Mesothelial cell of epicardium (in vitro differentiated cells): ENCODE data around the gene SCCPDH. TPM values are rescaled to one million over a fixed set of nuclear protein-coding genes. Genes with fewer than 3 reads are reported as not detected.

Experiments used
- DNase-seq, 2 experiments: peaks; one replicate each; pipeline ENCODE4 v3.0.0; 2021; ENCODE audit warnings: low spot score in 2 of 2; ENCODE audit not compliant: unreplicated experiment in 2 of 2
- H3K27ac Mint-ChIP-seq: 2 replicates; pipeline ENCODE4 v1.8.0; 2021; ENCODE audit warnings: mixed read lengths
- H3K27me3 Mint-ChIP-seq: 2 replicates; pipeline ENCODE4 v1.8.0; 2021; ENCODE audit warnings: low read depth, mixed read lengths
- H3K36me3 Mint-ChIP-seq: 2 replicates; pipeline ENCODE4 v1.8.0; 2021; ENCODE audit warnings: mixed read lengths
- H3K4me1 Mint-ChIP-seq: 2 replicates; pipeline ENCODE4 v1.8.0; 2021; ENCODE audit warnings: mixed read lengths
- H3K4me3 Mint-ChIP-seq: 2 replicates; pipeline ENCODE4 v1.8.0; 2021; ENCODE audit warnings: mild to moderate bottlenecking, moderate library complexity, mixed read lengths
- H3K9me3 Mint-ChIP-seq: 2 replicates; pipeline ENCODE4 v1.8.0; 2021; ENCODE audit warnings: mixed read lengths
- CTCF ChIP-seq: fragments of 200-600 bp; sonication (generic); IDR thresholded peaks from one replicate; pipeline ENCODE4 v1.5.0; 2021; ENCODE audit warnings: antibody characterized with exemption; ENCODE audit not compliant: unreplicated experiment
- total RNA-seq: library from RNA; stranded (reverse); gene quantifications from 3 replicates; pipeline ENCODE4 v1.2.1, GENCODE V29; 2021

Gene SCCPDH
- total RNA-seq, 1 donor from 2014 or later = 35.1 TPM

GRCh38 chr1:246793356-246793896 lies 69.2 kb downstream of the SCCPDH start:
- Mint-ChIP-seq H3K27me3 (peaks cover 2% of the 10 kb centered on the region), H3K9me3 (no peaks in the 10 kb centered on the region), H3K4me1 (peaks cover 23% of the 10 kb centered on the region), H3K4me3 (no peak overlapping the region), H3K27ac (no peak overlapping the region), H3K36me3 (no peaks in the 10 kb centered on the region)
- no peak for TF ChIP-seq CTCF
- no peak for DNase-seq

GRCh38 chr1:246794048-246794827 lies 70.0 kb downstream of the SCCPDH start:
- H3K4me3 Mint-ChIP-seq = no peak overlapping the region
- TF ChIP-seq CTCF = no peak
- peaks cover 2% of the 10 kb centered on the region for H3K27me3 Mint-ChIP-seq
- DNase-seq = no peak
- peaks cover 23% of the 10 kb centered on the region for H3K4me1 Mint-ChIP-seq
- no peaks in the 10 kb centered on the region for H3K9me3 Mint-ChIP-seq
- no peaks in the 10 kb centered on the region for H3K36me3 Mint-ChIP-seq
- H3K27ac Mint-ChIP-seq = no peak overlapping the region

- H3K27me3 Mint-ChIP-seq = peaks cover 2% of the 10 kb centered on the region
These were observed 70.8 kb downstream of the SCCPDH start for GRCh38 chr1:246794828-246795671.

GRCh38 chr1:246795906-246796694 lies 71.9 kb downstream of the SCCPDH start:
- Mint-ChIP-seq H3K4me3 (no peak overlapping the region), H3K27ac (no peak overlapping the region), H3K27me3 (no peaks in the 10 kb centered on the region), H3K4me1 (peaks cover 20% of the 10 kb centered on the region), H3K9me3 (no peaks in the 10 kb centered on the region), H3K36me3 (no peaks in the 10 kb centered on the region)
- no peak for DNase-seq
- no peak for TF ChIP-seq CTCF

More at GRCh38 chr1:246794828-246795671, 70.8 kb downstream of the SCCPDH start:
- Mint-ChIP-seq H3K27ac (no peak overlapping the region), H3K9me3 (no peaks in the 10 kb centered on the region), H3K36me3 (no peaks in the 10 kb centered on the region), H3K4me3 (no peak overlapping the region), H3K4me1 (peaks cover 19% of the 10 kb centered on the region)
- TF ChIP-seq CTCF = no peak
- no peak for DNase-seq

GRCh38 chr1:246797157-246797556 lies 72.9 kb downstream of the SCCPDH start:
- Mint-ChIP-seq H3K36me3 (no peaks in the 10 kb centered on the region), H3K4me3 (no peak overlapping the region), H3K9me3 (no peaks in the 10 kb centered on the region), H3K27me3 (no peaks in the 10 kb centered on the region), H3K4me1 (peaks cover 22% of the 10 kb centered on the region), H3K27ac (no peak overlapping the region)
- no peak for DNase-seq
- TF ChIP-seq CTCF = no peak
